HT-29 (cell line): ENCODE measurements around the gene PRKCE. TPM values are rescaled to one million over a fixed set of nuclear protein-coding genes. Genes with fewer than 3 reads are reported as not detected.

Experiments used
- DNase-seq: peaks from one replicate; pipeline ENCODE4 v3.0.0-alpha.2; 2015; ENCODE audit warnings: low spot score
- total RNA-seq: library from RNA; depleted of rRNA; stranded (reverse); fragments of >200 nt; shearing (Covaris generic); gene quantifications from 2 replicates; pipeline ENCODE4 v1.2.3, GENCODE V29; 2014

PRKCE gene
- total RNA-seq, 1 experiment from 2014 or later: 17.7 TPM

DNA sequence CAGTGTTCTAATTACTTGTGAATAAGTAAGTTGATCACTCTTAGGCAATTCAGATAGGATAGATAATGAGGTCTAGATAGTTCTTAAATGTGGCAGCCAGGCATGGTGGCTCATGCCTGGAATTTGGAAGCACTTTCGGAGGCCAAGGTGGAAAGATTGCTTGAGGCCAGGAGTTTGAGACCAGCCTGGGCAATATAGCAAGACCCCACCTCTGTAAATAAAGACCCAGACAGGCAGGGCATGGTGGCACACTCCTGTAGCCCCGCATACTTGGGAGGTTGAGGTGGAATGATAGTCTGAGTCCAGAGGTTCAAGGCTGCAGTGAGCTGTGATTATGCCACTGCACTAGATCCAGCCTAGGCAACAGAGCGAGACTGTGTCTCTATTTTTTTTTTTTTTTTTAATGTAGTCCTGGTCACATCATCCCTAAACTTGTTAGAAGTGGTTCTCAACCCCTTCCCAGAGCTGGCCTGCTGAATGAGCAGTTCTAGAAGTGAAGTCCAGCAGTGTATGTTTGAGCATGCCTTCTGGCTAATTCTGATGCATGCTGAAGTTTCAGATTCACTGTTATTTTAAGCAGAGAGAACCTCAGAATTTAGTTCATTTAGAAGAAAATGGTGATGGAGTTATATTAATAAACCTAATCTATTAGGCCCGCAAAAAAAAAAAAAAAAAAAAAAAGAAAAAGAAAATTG, 306.2 kb downstream of the PRKCE start:
- DNase-seq: no peak

DNA sequence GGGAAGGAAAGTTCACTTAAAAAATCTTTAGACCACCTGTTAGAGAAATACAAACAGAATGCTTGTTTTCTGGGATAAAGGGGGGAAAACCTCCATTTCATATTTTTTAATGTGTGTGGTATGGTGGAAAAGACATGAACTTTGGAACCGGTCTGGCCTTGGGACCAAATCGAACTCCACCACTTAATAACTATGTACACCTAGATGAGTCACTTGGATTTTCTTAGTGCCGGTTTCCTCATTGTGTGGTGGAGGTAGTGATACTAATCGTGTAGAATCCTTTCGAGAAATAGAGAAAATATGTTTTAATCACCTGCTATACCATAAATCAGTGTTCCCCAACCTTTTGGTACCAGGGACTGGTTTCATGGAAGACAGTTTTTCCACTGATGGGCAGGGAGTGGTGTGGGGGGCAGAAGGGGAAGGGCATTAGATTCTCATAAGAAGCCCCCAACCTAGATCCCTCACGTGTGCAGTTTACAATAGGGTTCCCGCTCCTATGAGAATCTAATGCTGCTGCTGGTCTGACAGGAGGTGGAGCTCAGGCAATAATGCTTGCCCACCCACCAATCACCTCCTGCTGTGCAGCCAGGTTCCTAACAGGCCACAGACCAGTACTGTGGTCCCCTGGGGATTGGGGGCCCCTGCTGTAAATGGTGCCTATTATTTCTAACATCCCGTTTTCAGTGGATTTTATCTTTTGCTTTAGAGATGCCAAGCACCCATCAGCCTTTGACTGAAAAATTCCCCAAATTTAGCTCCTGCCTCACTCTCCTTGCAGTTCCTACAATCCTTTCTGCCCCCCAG, 308.8 kb downstream of the PRKCE start:
- peak; percentile 86 for DNase-seq

GRCh38 chr2:45962177-45962921, 310.9 kb downstream of the PRKCE start:
- no peak for DNase-seq

GRCh38 chr2:45963816-45964215, 312.3 kb downstream of the PRKCE start:
- DNase-seq: no peak

DNA sequence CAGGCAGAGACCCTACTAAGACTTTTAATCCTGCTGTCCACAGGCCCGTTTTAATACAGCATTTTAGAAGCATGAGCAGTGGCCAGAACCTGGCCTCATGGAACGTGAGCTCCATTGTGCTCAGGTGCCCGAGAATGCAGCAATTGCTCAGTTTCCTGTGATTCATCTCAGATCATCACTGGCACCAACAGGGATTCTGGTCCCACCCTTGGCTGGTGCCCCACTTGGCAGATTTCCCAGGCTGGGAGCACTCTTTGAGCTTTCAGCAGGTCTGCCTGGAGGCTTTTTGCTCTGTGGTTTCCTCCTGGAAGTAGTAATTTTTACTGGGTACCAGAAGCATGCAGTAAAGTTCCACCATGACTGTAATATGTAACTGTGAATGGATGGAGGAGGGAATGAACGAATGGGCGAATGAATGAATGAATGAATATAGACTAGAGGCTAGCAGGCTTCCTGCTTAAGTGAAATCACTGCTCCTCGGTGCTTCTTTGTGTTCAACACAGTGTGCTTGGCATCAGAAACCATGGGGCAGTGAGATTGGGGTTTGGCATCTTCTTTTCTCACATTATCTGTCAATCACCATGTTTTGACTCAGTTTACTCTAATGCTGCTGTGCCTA, 312.9 kb downstream of the PRKCE start:
- DNase-seq: peak; percentile 98

GRCh38 chr2:45964906-45965305, 313.4 kb downstream of the PRKCE start:
- no peak for DNase-seq

DNA sequence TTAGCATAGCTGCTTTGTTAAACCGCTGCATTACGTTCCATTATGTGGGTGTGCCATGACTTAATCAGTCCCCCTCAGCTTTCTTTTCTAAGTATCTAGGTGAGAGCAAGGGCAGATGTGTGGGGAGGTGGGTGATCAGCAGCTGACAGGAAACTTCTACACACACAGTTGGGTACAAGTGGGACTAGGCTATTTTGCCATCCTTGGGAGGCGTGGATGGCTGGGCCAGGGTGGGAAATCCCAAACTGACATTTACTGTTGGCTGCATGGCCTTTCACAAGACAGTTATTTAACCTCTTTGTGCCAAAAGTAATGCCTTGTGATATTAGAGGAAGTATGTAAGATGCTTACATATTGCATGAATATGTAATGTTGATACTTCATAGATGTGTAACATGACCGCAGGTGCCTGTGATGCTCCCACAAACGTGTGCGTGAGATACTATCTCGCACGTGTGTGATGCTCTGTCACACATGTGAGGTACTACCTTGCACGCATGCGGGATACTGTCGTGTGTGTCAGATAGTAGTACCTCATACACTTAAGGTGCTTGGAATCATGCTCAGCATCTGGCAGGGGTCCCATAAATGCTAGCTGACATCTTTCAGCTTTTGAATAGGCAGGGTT, 314.5 kb downstream of the PRKCE start:
- no peak for DNase-seq

DNA sequence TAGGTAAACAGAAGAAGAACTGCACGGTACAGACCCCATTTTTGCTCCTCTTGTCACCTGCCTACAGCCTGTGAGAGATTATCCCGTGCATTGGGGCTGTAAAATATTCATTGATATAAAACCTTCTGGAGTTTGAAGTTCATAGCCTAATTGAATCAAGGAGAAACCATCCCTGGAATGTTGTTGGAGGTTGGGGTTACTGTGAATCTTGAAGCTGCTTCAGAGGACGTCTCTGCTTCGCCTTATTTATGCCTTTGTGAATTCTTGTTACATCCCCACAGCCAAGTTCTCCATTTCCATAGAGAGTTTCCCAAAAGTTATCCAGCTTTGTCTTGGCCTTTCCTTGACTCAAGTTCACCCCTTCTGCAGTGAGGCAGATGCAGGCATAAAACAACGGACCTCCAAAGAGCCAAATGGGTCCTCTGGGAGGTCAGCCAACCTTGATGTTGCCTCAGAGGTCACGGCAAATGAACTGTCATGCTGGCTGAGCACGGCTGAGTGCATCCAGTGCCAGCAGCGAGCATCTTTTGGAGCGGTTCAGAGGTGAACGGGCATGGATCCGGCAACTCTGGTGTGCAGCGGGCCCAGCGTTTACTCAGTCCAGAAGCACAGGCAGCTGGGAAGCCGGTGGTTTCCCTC, 317.6 kb downstream of the PRKCE start:
- no peak for DNase-seq

- no peak for DNase-seq
These were observed 322.0 kb downstream of the PRKCE start for GRCh38 chr2:45973426-45973825.

DNA sequence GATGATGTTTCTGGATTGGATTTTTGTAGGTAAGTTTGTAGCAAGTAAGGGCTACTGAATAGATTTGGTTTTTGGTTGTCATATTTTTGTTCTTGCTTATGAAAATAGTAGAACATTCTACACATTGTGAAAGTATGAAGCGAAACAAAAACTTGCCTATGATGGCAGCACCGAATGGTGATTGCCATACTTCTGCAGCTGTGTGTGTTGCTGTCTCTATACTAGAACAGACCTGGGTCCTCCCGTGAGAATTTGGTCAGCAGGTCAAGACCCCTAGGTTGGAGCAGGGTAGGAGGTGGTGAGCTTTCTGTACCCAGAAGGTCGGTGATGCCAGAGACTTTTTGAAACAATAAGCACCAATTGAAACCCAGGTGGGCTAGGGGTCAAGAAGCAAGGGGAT, 322.6 kb downstream of the PRKCE start:
- DNase-seq: no peak

- no peak for DNase-seq
These were observed 323.4 kb downstream of the PRKCE start for GRCh38 chr2:45974762-45975408.

DNA sequence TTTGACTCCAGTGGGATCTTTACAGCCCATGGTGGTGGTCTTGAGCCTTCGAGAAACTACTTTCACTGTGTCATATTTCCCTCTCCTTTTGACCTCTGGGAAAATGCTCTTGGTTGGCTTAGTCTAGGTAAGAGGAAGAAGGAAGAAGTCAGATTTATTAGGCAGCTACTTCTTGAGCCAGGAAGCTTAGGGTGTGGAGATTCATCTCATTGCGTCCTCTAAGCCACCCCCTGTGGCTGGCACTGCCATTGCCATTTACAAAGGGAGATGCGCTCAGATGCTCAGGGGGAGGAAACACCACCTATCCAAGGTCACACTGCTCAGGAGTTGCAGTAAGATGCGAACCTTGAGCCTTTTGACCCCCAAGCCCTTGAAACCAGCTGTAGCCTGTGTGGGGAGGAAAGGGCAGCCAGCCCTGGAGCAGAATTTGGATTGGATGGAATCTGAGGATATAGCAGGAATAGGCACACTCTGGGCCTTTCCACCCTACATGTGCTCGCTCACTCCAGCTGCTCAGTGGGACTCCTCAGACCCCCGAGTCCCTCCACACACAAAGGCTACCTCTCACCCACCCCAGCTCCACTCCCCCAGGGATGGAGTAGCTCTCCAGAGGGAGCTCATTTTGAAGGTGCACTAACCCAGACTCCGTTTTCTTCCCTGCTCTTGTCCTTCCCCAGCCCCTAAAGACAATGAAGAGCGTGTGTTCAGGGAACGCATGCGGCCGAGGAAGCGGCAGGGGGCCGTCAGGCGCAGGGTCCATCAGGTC, 324.5 kb downstream of the PRKCE start:
- DNase-seq: no peak

DNA sequence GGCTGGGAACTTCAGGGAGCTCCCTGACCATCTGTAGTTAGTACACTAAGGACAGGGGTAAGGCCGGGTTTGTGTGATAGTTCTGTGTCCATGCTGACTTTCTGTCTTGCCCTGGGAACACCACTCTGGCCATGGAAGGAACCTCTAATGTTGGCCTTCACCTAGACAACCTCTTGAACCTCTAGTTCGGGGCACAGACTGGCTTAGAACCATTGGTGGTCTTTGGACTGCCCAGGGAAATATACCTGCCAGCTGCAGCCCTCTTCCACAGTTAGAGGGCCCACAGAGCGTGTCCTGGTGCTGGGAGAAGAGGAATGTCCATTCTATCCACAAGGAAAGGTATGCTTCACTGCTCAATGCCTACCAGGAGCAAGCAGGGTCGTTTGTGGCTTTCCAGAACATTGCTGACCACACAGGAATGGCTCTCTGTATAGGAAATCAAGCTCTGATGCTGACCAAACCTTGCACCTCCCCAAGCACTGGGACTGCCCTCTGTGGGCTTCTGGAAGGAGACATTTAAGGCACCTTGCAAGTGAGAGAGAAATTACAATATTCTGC, 326.9 kb downstream of the PRKCE start:
- no peak for DNase-seq

DNA sequence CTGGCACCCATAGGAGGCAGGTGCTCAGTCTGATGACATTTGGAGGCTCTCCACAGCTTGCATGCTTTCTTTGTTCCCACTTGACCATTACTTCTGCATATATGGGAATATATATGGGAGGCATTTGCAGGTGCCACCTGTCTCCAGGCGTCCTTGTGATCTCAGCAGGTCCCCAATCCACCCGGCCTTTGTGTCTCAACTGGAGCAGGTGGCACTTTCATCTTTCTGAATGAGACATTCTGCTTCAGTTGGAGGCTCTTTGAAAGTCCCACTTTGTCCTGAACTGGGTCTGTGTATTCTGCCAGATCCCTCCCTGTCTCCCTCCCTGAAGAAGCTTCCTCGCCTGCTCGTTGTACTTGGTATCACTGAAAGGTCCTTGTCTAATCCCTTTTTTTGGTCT, 327.6 kb downstream of the PRKCE start:
- DNase-seq: no peak

GRCh38 chr2:45980161-45980865, 328.8 kb downstream of the PRKCE start:
- no peak for DNase-seq

DNA sequence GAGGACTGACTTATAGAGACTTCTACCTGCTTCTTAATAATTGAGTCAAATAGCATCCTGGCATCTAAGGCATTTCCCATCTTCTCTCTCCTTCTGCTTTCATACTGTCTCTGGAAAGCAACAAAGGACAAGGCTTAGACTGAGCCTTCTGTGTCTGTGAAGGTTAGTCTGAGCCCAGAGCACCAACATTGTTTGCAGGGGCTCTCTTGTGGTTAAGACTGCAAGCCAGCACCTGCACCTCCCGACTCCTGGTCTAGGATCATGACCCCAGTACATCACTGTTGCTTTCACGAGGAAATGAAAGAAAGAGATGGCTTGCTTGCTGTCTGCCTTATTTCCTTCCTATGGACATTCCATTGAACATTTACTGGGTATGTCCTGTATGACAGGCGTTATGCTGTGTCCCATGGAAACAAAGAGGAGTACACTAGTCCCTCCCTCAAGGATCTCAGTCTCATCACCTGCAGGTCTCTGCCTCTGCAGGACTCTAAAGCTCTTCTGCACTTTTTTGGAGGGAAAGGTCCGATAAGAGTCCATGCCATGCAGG, 330.0 kb downstream of the PRKCE start:
- DNase-seq: no peak

- DNase-seq: no peak
These were observed 330.6 kb downstream of the PRKCE start for GRCh38 chr2:45982096-45982495.

DNA sequence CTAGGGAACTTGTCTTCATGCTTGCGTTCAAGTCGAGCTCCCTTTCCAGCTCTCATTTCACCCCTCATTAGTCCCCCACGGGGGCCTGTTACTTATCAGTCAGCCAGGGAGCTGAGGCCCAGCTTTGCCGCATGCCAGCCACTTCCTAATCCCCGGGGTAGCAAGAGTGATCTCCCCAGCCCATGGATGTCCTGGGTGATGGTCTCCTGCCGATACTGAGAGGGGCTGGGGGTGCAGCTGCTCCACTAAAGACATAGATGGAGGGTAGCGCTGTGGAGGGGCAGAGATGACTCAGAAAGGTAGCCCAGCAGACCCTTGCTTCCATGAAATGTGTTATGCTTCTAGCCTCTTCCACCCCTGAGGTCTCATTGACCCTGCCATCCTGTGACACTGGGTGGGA, 331.7 kb downstream of the PRKCE start:
- DNase-seq: no peak
